ENCODE results near the gene COX4I2. TPM values are rescaled to one million over a fixed set of nuclear protein-coding genes. Genes with fewer than 3 reads are reported as not detected.

The COX4I2 gene
- total and polyA plus RNA-seq, 3 experiments from 2014 or later, result not detected

GRCh38 chr20:31669876-31670275 is 32.2 kb downstream of the COX4I2 start:
- ChIA-PET POLR2A (no interaction called here), CTCF (interaction anchor here (7.5 to 12.2 kb wide), 2 partner anchors 8 to 52 kb away, joined by 47 to 138 read pairs; partner anchors contain the start of gene BCL2L1)
- H3K27ac ChIP-seq (ENCODE audit: low read depth, low read length), result peak overlapping the region; percentile 41
- H3K9me3 ChIP-seq (ENCODE audit: low read length), result no peaks in the 10 kb centered on the region
- peaks cover 58% of the 10 kb centered on the region for H3K4me1 ChIP-seq (ENCODE audit: insufficient read depth, low read length)
- H3K27me3 Mint-ChIP-seq, result no peaks in the 10 kb centered on the region
- no peak for DNase-seq
- H3K4me3 ChIP-seq (ENCODE audit: low read length), result no peak overlapping the region
- H3K27me3 ChIP-seq (ENCODE audit: insufficient read depth, low read length, poor library complexity, severe bottlenecking), result no peaks in the 10 kb centered on the region
- peaks cover 68 to 78% (median 69%) of the 10 kb centered on the region in 3 donors for H3K4me1 Mint-ChIP-seq
- H3K36me3 Mint-ChIP-seq, result peaks cover 0 to 26% (median 1%) of the 10 kb centered on the region in 3 donors
- no peaks in the 10 kb centered on the region for H3K9me3 Mint-ChIP-seq
- peak overlapping the region in 1 of 7 donors; percentile 36 for H3K4me3 Mint-ChIP-seq
- H3K27ac Mint-ChIP-seq, result peak overlapping the region in 7 of 8 donors; percentile 46 to 88 (median 83)
- peaks cover 8% of the 10 kb centered on the region for H3K36me3 ChIP-seq (ENCODE audit: insufficient read depth, low read length)

GRCh38 chr20:31670371-31671228 is 32.9 kb downstream of the COX4I2 start:
- POLR2A ChIA-PET, result no interaction called here
- Histone ChIP-seq H3K36me3 (ENCODE audit: insufficient read depth, low read length) (peaks cover under 1% of the 10 kb centered on the region), H3K27ac (ENCODE audit: low read depth, low read length) (peak overlapping the region; percentile 41), H3K9me3 (ENCODE audit: low read length) (no peaks in the 10 kb centered on the region), H3K27me3 (ENCODE audit: insufficient read depth, low read length, poor library complexity, severe bottlenecking) (no peaks in the 10 kb centered on the region), H3K4me3 (ENCODE audit: low read length) (no peak overlapping the region), H3K4me1 (ENCODE audit: insufficient read depth, low read length) (peaks cover 66% of the 10 kb centered on the region)
- no peaks in the 10 kb centered on the region for H3K9me3 Mint-ChIP-seq
- no peak overlapping the region for H3K4me3 Mint-ChIP-seq
- H3K36me3 Mint-ChIP-seq, result peaks cover 0 to 20% (median 1%) of the 10 kb centered on the region in 3 donors
- no peaks in the 10 kb centered on the region for H3K27me3 Mint-ChIP-seq
- CTCF ChIA-PET, result interaction anchor here (1.1 to 12.2 kb wide), 3 partner anchors 9 to 51 kb away, joined by 3 to 138 read pairs (median 47); partner anchors contain the start of gene BCL2L1
- H3K4me1 Mint-ChIP-seq, result peaks cover 67 to 80% (median 74%) of the 10 kb centered on the region in 3 donors
- DNase-seq, result no peak
- peak overlapping the region in 6 of 8 donors; percentile 54 to 99 (median 72) for H3K27ac Mint-ChIP-seq

- no peak for DNase-seq
- Mint-ChIP-seq H3K4me1 (peaks cover 68 to 80% (median 75%) of the 10 kb centered on the region in 3 donors), H3K4me3 (no peak overlapping the region), H3K27ac (peak overlapping the region; percentile 32 to 99 (median 82)), H3K36me3 (peaks cover 0 to 12% (median 4%) of the 10 kb centered on the region in 3 donors), H3K27me3 (no peaks in the 10 kb centered on the region), H3K9me3 (no peaks in the 10 kb centered on the region)
- Histone ChIP-seq H3K27ac (ENCODE audit: low read depth, low read length) (peak overlapping the region; percentile 41), H3K36me3 (ENCODE audit: insufficient read depth, low read length) (no peaks in the 10 kb centered on the region), H3K4me1 (ENCODE audit: insufficient read depth, low read length) (peaks cover 66% of the 10 kb centered on the region), H3K9me3 (ENCODE audit: low read length) (no peaks in the 10 kb centered on the region), H3K4me3 (ENCODE audit: low read length) (no peak overlapping the region), H3K27me3 (ENCODE audit: insufficient read depth, low read length, poor library complexity, severe bottlenecking) (no peaks in the 10 kb centered on the region)
- POLR2A ChIA-PET, result no interaction called here
- CTCF ChIA-PET, result interaction anchor here (1.1 to 12.2 kb wide), 3 partner anchors 10 to 51 kb away, joined by 3 to 138 read pairs (median 47); partner anchors contain the start of gene BCL2L1
These were observed 33.6 kb downstream of the COX4I2 start for GRCh38 chr20:31671324-31671723.

GRCh38 chr20:31673435-31673834 is 35.7 kb downstream of the COX4I2 start:
- Histone ChIP-seq H3K4me1 (ENCODE audit: insufficient read depth, low read length) (peaks cover 68% of the 10 kb centered on the region), H3K9me3 (ENCODE audit: low read length) (no peaks in the 10 kb centered on the region), H3K36me3 (ENCODE audit: insufficient read depth, low read length) (no peaks in the 10 kb centered on the region), H3K27me3 (ENCODE audit: insufficient read depth, low read length, poor library complexity, severe bottlenecking) (no peaks in the 10 kb centered on the region), H3K27ac (ENCODE audit: low read depth, low read length) (peak overlapping the region; percentile 86), H3K4me3 (ENCODE audit: low read length) (no peak overlapping the region)
- ChIA-PET POLR2A (no interaction called here), CTCF (interaction anchor here (1.0 to 12.2 kb wide), 4 partner anchors 12 to 49 kb away, joined by 3 to 138 read pairs (median 30); partner anchors contain the start of gene BCL2L1)
- H3K4me3 Mint-ChIP-seq, result peak overlapping the region in 6 of 7 donors; percentile 88 to 97 (median 92)
- peaks cover 71 to 81% (median 77%) of the 10 kb centered on the region in 3 donors for H3K4me1 Mint-ChIP-seq
- H3K9me3 Mint-ChIP-seq, result no peaks in the 10 kb centered on the region
- peak overlapping the region; percentile 95 to 100 (median 98) for H3K27ac Mint-ChIP-seq
- no peaks in the 10 kb centered on the region for H3K27me3 Mint-ChIP-seq
- DNase-seq, result no peak
- peaks cover 0 to 10% (median 4%) of the 10 kb centered on the region in 3 donors for H3K36me3 Mint-ChIP-seq

- Mint-ChIP-seq H3K36me3 (peaks cover 2 to 16% (median 7%) of the 10 kb centered on the region in 3 donors), H3K4me3 (peak overlapping the region; percentile 88 to 97 (median 94))
These were observed 36.3 kb downstream of the COX4I2 start for GRCh38 chr20:31673943-31674463.

GRCh38 chr20:31674895-31675827 is 37.4 kb downstream of the COX4I2 start:
- Mint-ChIP-seq H3K4me1 (peaks cover 76 to 87% (median 77%) of the 10 kb centered on the region in 3 donors), H3K36me3 (peaks cover 6 to 19% (median 7%) of the 10 kb centered on the region in 3 donors), H3K9me3 (no peaks in the 10 kb centered on the region), H3K27me3 (no peaks in the 10 kb centered on the region), H3K27ac (peak overlapping the region; percentile 95 to 100 (median 98)), H3K4me3 (peak overlapping the region; percentile 88 to 97 (median 94))
- peak overlapping the region; percentile 86 for H3K27ac ChIP-seq (ENCODE audit: low read depth, low read length)
- H3K27me3 ChIP-seq (ENCODE audit: insufficient read depth, low read length, poor library complexity, severe bottlenecking), result no peaks in the 10 kb centered on the region
- no peaks in the 10 kb centered on the region for H3K36me3 ChIP-seq (ENCODE audit: insufficient read depth, low read length)
- CTCF ChIA-PET, result interaction anchor here (1.0 to 12.2 kb wide), 10 partner anchors 9 to 161 kb away, joined by 3 to 138 read pairs (median 4); partner anchors contain the start of genes BCL2L1 and HM13
- peak overlapping the region; percentile 80 for H3K4me3 ChIP-seq (ENCODE audit: low read length)
- peaks cover 79% of the 10 kb centered on the region for H3K4me1 ChIP-seq (ENCODE audit: insufficient read depth, low read length)
- POLR2A ChIA-PET, result interaction anchor here (0.5 to 3.0 kb wide), 6 partner anchors 9 to 48 kb away, joined by 3 to 35 read pairs (median 4); partner anchors contain the start of gene BCL2L1
- no peaks in the 10 kb centered on the region for H3K9me3 ChIP-seq (ENCODE audit: low read length)
- DNase-seq, result peak; percentile 59 to 77 (median 67)

More at GRCh38 chr20:31673943-31674463, 36.3 kb downstream of the COX4I2 start:
- Mint-ChIP-seq H3K27ac (peak overlapping the region; percentile 95 to 100 (median 98)), H3K4me1 (peaks cover 77 to 87% (median 78%) of the 10 kb centered on the region in 3 donors), H3K9me3 (no peaks in the 10 kb centered on the region), H3K27me3 (no peaks in the 10 kb centered on the region)
- Histone ChIP-seq H3K27me3 (ENCODE audit: insufficient read depth, low read length, poor library complexity, severe bottlenecking) (no peaks in the 10 kb centered on the region), H3K9me3 (ENCODE audit: low read length) (no peaks in the 10 kb centered on the region), H3K36me3 (ENCODE audit: insufficient read depth, low read length) (no peaks in the 10 kb centered on the region), H3K27ac (ENCODE audit: low read depth, low read length) (peak overlapping the region; percentile 86), H3K4me1 (ENCODE audit: insufficient read depth, low read length) (peaks cover 73% of the 10 kb centered on the region), H3K4me3 (ENCODE audit: low read length) (peak overlapping the region; percentile 80)
- CTCF ChIA-PET, result interaction anchor here (1.0 to 12.2 kb wide), 7 partner anchors 10 to 61 kb away, joined by 3 to 138 read pairs (median 8); partner anchors contain the start of gene BCL2L1
- POLR2A ChIA-PET, result interaction anchor here (0.8 to 3.0 kb wide), 2 partner anchors 46 to 49 kb away, joined by 3 to 35 read pairs; partner anchors contain the start of gene BCL2L1
- DNase-seq, result no peak

Data from CD8-positive, alpha-beta memory T cell (primary cell).